GM19025 (cell line): Measurements from ENCODE around the gene OXA1L.
A peak's percentile ranks its signal among the peaks of the same experiment; 100 is the strongest.
"Not testable (repeated sequence)": the region's sequence is repeated elsewhere in the genome, so short reads cannot be mapped to it uniquely, and the experiment has no call there.

Source experiments
- ATAC-seq: cut with Tn5 transposase; IDR thresholded peaks from one replicate; pipeline ENCODE4 v1.9.1; 2021; ENCODE audit warnings: mild to moderate bottlenecking, low read depth, moderate library complexity; ENCODE audit not compliant: unreplicated experiment

OXA1L gene

GRCh38 chr14:22766457-22767322 lies at the start of gene OXA1L:
Gene OXA1L (plus strand): TSS chr14:22766688. CDS start chr14:22766702, 14 bp downstream.
- ATAC-seq, result peak; percentile 75

- ATAC-seq, result no peak
These were observed 48.4 kb upstream of the OXA1L start for GRCh38 chr14:22718091-22718490.

- no peak for ATAC-seq
These were observed 45.3 kb upstream of the OXA1L start for GRCh38 chr14:22721213-22721612.

- no peak for ATAC-seq
These were observed 42.7 kb upstream of the OXA1L start for GRCh38 chr14:22723815-22724214.

- not testable (repeated sequence) for ATAC-seq
These were observed 41.6 kb upstream of the OXA1L start for GRCh38 chr14:22724847-22725246.

- ATAC-seq, result not testable (repeated sequence)
These were observed 41.1 kb upstream of the OXA1L start for GRCh38 chr14:22725374-22725773.

GRCh38 chr14:22726012-22726411 lies 40.5 kb upstream of the OXA1L start:
- ATAC-seq, result no peak

GRCh38 chr14:22732062-22732461 lies 34.4 kb upstream of the OXA1L start:
- not testable (repeated sequence) for ATAC-seq

GRCh38 chr14:22733829-22734228 lies 32.7 kb upstream of the OXA1L start:
- ATAC-seq, result no peak

- no peak for ATAC-seq
These were observed 31.4 kb upstream of the OXA1L start for GRCh38 chr14:22735096-22735495.

GRCh38 chr14:22736384-22736783 lies 30.1 kb upstream of the OXA1L start:
- not testable (repeated sequence) for ATAC-seq

- ATAC-seq, result peak; percentile 69
These were observed 29.4 kb upstream of the OXA1L start for GRCh38 chr14:22737052-22737451.

- no peak for ATAC-seq
These were observed 27.1 kb upstream of the OXA1L start for GRCh38 chr14:22739423-22739822.

GRCh38 chr14:22740020-22740419 lies 26.5 kb upstream of the OXA1L start:
- ATAC-seq, result no peak

GRCh38 chr14:22747769-22748168 lies 18.7 kb upstream of the OXA1L start:
- no peak for ATAC-seq

- ATAC-seq, result no peak
These were observed 18.3 kb upstream of the OXA1L start for GRCh38 chr14:22748206-22748605.

GRCh38 chr14:22748631-22749068 lies 17.8 kb upstream of the OXA1L start:
- no peak for ATAC-seq

GRCh38 chr14:22752422-22752821 lies 14.1 kb upstream of the OXA1L start:
- ATAC-seq, result no peak

GRCh38 chr14:22753586-22753985 lies 12.9 kb upstream of the OXA1L start:
- ATAC-seq, result no peak

- not testable (repeated sequence) for ATAC-seq
These were observed 8.4 kb upstream of the OXA1L start for GRCh38 chr14:22757972-22758650.

- ATAC-seq, result no peak
These were observed 4.8 kb upstream of the OXA1L start for GRCh38 chr14:22761734-22762133.

GRCh38 chr14:22764382-22764781 lies 2.1 kb upstream of the OXA1L start:
- ATAC-seq, result no peak
